MM.1S (cell line): ENCODE results near the gene ATG4A.

Experiments
- EZH2phosphoT487 ChIP-seq: fragments of 300-600 bp; sonication (generic); IDR thresholded peaks from 2 replicates; pipeline ENCODE4 v1.6.1; 2018; ENCODE audit warnings: antibody characterized with exemption, low read length
- TF ChIP-seq, protein P1 (sequence below): fragments of 300-600 bp; sonication (generic); IDR thresholded peaks from 2 replicates; pipeline ENCODE4 v1.5.1; 2016; ENCODE audit warnings: antibody characterized with exemption, low read length, mixed read lengths

GRCh38 chrX:108159028-108159670, 67.6 kb downstream of the ATG4A start:
- TF ChIP-seq, protein P1, sequence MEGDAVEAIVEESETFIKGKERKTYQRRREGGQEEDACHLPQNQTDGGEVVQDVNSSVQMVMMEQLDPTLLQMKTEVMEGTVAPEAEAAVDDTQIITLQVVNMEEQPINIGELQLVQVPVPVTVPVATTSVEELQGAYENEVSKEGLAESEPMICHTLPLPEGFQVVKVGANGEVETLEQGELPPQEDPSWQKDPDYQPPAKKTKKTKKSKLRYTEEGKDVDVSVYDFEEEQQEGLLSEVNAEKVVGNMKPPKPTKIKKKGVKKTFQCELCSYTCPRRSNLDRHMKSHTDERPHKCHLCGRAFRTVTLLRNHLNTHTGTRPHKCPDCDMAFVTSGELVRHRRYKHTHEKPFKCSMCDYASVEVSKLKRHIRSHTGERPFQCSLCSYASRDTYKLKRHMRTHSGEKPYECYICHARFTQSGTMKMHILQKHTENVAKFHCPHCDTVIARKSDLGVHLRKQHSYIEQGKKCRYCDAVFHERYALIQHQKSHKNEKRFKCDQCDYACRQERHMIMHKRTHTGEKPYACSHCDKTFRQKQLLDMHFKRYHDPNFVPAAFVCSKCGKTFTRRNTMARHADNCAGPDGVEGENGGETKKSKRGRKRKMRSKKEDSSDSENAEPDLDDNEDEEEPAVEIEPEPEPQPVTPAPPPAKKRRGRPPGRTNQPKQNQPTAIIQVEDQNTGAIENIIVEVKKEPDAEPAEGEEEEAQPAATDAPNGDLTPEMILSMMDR, result no peak
- TF ChIP-seq EZH2phosphoT487, result no peak
